ENCODE results near the gene FRK.
A peak's percentile ranks its signal among the peaks of the same experiment; 100 is the strongest.
"Not testable (repeated sequence)": the region's sequence is repeated elsewhere in the genome, so short reads cannot be mapped to it uniquely, and the experiment has no call there.

The FRK gene

DNA sequence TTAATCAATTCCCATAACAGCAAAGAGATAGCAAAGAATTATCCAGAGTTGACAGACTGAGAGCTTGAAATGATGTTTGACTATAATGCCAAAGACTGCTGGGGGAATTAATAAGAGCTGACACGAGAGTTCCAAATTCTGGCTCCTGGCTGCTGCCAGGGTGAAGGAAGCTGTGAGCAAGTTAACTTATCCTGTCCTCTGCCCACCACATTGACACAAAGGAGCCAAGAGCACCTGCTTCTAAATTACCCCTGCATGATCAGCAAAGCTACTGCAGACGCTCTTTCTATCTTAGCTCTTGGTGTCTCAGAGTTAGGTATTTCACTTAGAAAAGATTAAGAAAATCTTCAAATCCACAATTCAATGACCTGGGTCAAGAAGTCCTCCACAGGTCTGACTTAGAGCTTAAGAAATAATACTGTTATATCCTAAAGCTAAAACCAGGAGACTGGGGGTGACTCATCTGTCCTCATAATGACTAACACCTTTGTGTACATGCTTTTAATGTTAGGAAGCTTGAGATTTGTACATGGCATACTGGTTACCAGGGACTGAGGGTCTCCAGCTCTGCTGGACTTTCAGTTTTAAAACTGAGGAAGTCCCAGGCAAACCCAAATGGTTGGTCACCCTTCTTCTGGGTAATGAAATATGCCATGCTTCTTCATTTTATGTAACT lies 13.2 kb upstream of the FRK start:
- DNase-seq (ENCODE audit: low spot score), result no peak

DNA sequence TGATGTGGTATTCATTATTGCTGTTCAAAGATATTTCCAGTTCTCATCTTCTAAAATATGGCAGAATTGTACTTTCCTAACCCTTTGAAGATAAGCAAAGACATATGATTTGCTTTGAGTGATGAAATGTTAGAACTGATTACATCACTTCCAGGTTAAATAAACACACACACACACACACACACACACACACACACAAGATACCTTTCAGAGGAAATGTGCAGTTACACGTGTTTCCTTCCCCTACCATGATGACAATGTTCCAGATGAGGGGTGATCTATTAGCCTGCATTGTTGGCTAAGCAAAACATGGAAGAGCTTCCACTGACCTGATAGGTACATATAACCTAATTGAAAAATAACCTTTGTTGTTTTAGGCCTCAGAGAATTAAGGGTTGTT lies 11.7 kb upstream of the FRK start:
- peak; percentile 13 for DNase-seq (ENCODE audit: low spot score)

DNA sequence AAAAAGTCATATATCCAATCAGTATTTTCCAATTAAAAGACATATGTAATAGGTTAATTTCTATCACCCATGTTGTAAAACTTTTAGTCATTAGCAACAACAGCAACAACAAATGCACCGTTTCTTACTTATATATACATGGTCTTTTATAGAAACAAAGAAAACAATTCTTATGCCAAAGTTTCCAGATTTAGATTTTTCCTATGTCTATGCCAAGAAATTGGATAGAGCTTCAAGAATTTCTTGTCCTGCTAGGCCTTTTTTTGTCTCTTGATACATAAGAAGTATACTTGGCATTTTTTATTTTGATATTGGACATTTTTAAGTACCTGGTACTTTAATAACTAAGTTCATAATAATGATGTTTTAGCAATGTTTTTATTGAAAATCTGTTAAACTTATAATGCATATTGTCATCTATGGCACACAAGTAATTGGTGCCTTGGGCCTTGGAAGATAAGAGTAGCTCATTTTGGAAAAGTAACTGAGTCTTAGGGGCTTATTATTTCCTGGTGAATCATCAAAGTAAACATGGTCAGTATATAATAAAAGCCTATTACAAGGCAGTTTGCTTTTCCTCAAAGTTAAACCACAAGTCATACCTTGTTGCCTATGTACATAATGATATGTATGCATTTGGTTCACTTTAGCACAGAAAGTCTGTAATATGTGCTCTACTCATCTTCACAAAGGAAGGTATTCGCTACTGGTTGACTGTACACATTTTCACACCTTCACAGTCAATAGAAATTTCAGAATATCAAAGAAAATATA lies 10.1 kb upstream of the FRK start:
- no peak for DNase-seq (ENCODE audit: low spot score)

DNA sequence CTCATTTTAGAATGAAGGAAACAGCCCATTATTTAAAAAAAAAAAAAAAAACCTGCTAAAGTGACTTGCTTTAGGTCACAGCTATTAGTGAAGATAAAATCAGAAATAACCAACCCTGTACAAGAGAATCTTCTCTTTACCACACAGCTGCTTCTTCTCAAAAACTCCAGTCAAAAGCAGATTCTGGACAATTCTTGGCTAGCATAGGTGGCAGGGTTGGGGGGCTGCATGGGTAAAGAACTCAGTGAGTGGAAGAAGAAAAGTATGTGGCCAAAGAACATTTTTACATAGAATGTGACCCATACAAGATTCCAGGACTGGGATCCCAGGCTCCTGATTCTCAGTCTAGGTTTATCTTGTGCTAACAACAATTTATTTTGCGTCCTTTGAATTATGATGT lies 9.4 kb upstream of the FRK start:
- no peak for DNase-seq (ENCODE audit: low spot score)

DNA sequence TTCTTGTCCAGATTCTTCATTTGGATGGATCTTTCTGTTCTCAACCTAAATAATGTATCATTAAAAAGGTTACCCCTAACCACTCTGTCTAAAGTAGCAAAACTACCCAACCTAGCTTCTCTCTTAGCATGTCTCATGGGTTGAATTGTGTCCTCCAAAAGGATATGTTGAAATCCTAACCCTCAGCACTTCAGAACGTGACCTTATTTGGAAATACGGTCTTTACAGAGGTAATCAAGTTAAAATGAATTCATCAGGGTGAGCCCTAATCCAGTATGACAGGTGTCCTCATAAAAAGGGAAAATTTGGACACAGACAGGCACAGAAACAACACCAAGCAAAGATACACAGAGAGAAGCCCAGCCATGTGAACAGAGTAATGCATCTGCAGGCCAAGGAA lies 6.1 kb upstream of the FRK start:
- no peak for DNase-seq (ENCODE audit: low spot score)

DNA sequence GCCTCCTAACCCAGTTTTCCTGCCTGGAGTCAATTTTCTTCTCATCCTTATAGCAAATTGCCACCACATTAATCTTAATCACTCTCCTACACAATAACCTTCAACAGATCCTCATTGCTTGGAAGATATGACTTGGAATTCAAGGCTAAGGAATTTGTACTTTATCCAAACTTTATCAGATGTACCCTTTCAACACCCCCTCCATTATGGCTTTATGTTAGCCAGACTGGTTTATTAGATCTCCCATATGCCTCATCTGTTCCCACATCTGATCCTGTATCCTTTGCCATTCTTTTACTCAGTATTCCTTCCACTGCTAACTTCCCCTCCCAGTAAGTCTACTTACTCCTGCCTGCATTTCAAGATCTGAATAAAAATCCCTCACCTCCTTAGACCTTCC lies 4.0 kb upstream of the FRK start:
- DNase-seq (ENCODE audit: low spot score), result no peak

DNA sequence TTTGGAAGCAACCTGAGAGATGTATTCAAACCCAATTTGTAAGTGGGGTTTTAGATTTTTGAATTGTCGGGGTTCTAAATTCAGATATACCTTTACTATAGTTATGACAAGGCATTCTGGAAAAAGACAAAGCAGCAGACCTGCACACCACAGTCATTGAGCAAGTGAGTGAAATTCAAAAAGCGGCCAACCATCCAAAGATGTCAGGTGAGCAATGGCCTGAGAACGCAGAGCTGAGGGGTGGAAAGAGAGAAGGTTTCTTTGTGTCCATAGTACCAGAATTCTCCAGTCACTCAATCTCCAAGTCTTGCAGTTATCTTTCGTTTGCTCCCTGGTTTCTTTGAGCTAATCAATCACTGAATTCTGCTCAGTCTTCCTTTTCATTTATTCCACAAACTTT lies 1.8 kb upstream of the FRK start:
- DNase-seq (ENCODE audit: low spot score), result no peak

DNA sequence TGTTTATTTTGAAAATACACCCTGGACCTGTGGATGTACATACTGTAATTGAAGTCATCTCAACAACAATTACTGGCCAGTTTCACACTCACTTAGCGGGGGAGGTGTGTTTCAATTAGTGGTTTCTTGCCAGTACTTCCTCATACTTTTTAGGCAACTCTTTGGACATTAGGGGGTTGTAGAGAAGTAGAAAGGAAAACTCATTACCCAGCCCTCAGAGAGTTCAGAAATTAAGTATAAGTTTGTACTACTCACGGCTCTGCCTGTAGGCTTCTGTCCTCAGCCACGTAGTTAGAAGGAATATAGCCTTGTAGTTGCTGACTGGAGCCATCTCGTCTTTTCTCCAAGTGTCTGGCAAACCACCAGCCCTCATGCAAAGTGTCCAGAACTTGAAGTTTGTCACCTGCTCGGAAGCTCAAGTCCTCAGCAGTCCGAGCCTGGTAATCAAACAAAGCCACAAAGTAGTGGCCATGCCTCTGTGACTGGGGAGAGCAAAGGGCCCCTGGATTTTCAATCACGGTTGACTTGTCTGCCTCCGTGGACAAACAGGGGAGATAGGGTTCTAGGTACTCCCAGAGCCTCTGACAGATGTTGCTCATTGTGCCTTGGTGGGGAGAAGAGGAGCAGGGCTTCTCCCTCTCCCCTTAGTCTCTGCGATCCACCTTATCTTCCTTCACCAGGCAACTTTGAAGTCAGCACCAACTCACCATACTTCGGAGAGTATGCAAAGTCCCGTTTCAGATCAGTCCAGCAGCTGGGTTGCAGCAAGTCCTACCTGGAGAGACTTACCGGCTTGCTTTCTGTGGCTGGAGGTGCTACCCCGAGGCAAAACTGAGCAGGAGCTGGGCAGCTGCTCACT lies 749 bp downstream of the FRK start:
- DNase-seq (ENCODE audit: low spot score), result no peak

DNA sequence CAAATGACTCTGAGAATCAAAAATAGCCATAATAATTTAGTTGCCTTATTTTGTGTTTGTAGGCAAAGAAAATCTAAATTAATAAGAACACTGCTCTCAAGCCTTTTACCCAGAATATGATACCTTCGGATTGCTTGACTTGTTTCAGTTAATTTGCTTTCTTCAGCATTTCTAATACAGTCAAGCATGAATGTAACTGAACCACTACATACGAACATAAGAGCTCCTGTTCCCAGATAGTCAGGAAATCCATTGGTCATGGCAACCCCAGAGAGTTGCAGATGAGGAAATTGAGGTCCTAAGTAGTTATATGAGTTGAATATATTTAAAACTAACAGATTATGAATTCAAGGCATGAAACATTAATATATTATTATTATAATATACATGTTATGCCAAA lies 2.9 kb downstream of the FRK start:
- DNase-seq (ENCODE audit: low spot score), result no peak

DNA sequence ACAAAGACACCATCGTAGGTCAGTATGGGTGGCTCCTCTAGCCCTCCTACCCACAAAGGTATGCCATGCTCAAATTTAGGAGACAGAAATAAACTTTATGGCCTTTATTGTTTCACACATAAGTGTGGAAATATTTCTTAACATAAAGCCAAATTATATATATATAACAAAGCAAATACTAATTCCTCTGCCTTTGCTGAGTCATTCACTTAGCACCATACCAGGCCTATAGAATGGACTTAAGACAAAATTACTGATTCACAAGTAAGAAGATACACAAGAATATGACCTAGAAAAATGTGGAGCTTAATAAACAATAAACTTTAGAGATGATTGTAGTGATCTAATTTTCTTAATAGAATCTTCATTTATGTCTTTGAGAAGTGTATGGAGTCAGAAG lies 5.2 kb downstream of the FRK start:
- no peak for DNase-seq (ENCODE audit: low spot score)

DNA sequence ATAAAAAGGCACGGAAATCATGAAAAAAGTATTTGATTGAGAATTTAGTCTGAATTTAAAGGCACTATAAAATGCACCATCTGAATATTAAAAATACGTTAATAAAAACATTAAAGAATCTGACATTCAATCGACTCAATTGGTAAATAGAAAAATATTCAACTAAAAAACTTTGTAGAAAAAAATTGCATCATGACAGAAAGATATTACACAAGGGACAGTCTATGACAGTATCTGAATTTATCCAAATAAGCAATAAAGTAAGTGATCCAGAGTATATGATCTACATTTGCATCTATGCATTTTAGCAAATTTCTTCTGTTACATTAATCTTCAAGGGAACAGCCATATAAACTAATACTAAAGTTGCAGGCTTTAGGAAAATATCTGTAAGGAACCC lies 9.4 kb downstream of the FRK start:
- no peak for DNase-seq (ENCODE audit: low spot score)

DNA sequence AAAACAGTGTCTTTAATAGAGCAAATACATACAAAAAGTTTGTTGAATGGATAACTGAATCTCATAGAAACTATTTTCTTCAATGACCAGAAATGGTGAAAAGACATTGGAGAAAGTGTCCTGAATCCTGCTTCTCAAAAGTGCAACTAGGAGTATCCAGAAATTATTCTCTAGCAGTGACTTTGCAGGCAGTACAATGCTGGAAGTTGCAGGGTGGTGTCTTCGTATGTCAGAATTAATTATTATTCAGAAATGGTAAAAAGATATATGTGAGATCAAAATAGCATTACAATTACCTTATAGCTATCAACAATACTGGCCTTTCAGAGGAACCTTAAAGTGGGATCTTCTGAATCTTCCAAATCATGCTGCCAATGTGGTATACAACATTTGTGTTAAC lies 10.0 kb downstream of the FRK start:
- no peak for DNase-seq (ENCODE audit: low spot score)

DNA sequence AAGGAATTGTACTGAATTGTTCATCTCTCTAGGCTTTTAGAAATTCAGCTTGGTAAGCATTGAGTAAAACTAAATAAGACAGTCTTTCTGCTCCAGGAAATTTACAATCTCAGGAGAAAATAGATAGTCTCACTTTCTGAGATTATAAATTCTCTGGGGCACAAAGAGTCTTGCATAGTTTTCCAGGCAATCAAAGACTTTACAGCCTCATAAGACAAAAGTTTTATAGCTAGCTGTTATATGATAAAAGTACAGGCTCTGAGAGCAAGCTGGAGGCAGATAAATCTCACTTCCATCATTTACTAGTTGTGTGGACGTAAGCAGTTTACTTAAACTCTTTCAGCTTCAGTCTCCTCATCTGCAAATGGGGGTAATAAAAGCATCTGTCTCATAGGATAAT lies 11.4 kb downstream of the FRK start:
- no peak for DNase-seq (ENCODE audit: low spot score)

DNA sequence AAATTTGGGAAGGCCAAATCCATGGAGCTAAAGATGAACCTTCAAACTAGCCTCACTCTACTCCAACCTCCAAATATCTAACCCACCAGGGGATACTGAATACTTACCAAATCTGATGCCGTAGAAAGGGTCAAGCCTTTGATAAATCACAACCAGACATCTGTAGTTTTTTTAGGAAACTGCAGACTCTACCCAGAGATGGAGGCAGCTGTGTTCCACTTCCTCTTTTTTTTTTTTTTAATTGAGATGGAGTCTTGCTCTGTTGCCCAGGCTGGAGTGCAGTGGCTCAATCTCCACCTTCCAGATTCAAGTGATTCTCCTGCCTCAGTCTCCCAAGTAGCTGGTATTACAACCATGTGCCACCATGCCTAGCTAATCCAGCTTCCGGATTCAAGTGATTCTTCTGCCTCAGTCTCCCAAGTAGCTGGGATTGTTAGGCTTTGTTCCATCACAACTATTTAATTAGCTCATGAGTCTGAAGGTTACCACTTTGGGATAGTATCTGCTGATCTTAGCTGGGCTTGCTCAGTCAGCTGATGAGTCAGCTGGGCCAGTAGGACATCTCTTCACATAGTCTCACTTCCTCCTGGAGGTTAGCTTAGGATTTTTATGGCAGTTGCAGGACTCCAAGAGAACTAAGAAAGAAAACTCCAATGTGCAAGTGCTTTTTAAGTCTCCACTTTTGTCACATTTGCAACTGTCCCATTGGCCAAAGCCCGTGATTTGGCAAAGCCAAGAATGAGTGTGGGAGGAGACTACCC lies 13.3 kb downstream of the FRK start:
- DNase-seq (ENCODE audit: low spot score), result peak; percentile 37

DNA sequence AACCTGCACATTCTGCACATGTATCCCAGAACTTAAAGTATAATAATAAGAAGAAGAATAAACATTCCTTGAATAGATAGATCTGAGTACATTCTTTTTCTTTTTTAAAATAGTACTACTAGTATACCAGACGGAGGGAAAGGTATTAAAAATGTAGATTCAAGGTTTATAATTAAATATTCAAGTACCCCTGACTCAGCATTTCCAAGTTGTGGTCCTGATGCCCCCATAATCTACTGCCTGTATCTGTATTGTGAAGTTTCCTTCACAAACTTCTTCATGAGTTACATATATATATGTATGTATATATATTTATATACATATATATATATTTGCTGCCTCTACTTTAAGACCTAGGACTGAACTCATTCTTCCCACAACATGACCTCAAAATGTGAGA lies 14.0 kb downstream of the FRK start:
- DNase-seq (ENCODE audit: low spot score), result no peak

DNA sequence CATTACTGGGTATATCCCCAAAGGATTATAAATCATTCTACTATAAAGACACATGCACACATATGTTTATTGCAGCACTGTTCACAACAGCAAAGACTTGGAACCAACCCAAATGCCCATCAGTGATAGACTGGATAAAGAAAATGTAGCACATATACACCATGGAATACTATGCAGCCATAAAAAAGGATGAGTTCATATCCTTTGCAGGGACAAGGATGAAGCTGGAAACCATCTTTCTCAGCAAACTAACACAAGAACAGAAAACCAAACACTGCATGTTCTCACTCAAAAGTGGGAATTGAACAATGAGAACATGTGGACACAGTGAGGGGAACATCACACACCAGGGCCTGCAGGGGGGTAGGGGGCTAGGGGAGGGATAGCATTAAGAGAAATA lies 14.4 kb downstream of the FRK start:
- not testable (repeated sequence) for DNase-seq (ENCODE audit: low spot score)

DNA sequence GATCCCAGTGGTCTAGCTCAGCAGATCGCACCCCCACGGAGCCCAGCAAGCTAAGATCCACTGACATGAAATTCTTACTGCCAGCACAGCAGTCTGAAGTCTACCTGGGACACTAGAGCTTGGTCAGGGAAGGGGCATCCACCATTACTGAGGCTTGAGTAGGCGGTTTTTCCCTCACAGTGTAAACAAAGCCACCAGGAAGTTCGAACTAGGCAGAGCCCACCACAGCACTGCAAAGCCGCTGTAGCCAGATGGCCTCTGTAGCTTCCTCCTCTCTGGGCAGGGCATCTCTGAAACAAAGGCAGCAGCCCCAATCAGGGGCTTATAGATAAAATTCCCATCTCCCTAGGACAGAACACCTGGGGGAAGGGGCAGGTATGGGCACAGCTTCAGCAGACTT lies 18.8 kb downstream of the FRK start:
- DNase-seq (ENCODE audit: low spot score), result no peak

DNA sequence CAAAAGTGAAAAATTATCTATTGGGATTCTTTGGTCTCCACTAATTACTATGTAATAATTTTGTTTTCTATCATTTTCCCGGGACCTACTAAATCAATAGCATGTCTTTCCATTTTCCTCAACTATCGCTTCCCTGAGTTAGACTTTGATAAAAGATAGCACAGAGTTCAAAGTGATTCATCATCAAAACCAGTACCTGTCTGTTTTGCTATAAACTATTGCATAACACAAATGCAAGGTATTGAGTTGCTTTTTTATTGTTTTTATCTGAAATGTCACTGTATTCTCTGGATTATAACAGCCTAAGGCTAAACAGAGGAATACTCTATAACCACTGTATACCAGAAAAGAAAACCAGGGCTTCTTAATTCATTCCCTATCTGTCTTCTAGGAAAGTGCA lies 19.7 kb downstream of the FRK start:
- no peak for DNase-seq (ENCODE audit: low spot score)

DNA sequence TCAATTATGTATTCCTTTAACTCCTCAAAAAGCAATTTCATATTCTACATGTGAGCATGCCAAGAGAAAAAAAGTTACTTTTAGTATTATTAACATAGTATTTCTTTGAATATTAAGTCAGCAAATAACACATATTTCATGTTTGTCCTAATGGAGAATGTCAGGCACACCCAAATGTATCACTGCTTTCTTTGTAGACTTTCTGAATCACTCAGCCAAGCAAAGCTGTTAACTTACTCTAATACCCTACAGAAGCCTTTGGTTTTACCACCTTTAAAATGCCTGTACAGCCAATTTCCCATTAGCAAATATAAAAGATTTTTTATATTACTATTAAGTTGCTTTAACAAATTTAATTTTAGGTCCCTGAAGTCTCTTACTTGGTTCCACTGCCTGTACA lies 23.8 kb downstream of the FRK start:
- no peak for DNase-seq (ENCODE audit: low spot score)

DNA sequence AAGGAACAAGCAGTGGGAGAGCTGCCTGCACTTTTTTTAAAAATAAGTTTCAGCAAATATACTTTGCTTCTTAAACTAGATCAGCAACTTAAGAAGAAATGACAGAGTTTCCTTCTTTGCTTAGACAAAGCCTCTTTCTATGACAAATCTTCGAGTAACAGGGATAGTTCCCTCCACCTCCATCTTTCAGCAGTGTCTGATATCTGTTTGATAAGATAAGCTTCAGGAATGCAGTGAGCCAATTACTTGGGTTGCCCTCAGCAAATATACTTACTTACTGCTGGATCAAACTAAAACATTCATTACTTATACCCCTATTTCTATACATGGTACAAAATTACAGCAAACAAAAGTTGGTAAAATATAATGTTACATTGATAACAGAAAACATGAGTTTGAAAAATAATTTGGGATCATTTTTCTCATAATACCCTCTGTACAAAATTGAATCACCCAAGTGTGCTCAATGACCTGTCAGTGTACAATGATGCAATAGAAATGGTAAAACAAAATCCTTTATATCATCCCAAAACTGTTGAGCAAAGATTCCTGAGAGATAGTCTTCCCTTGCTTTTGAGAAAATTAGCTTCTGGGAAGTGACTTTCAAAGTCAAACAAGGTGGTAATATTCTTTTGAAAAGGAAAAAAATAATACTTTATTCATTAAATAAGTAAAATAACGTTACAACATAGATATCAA lies 24.5 kb downstream of the FRK start:
- DNase-seq (ENCODE audit: low spot score), result no peak

DNA sequence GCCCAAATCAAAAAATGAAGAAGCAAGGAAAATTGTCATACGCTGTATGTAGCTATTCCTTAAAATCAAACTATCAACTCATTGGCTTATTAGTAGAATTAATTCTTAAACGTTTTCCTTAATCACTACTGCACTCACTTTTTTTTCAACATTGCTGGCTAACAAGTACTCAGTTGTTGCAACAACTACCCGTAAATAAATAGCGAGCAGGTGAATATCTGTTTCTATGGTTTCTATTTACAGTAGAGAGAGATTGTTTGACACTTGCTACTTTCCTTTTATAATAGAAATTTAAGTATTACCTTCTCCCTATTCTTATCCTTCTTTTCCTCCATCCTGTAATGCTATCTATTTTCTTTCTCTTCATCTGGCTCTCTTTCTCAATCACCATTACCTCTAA lies 25.1 kb downstream of the FRK start:
- no peak for DNase-seq (ENCODE audit: low spot score)

DNA sequence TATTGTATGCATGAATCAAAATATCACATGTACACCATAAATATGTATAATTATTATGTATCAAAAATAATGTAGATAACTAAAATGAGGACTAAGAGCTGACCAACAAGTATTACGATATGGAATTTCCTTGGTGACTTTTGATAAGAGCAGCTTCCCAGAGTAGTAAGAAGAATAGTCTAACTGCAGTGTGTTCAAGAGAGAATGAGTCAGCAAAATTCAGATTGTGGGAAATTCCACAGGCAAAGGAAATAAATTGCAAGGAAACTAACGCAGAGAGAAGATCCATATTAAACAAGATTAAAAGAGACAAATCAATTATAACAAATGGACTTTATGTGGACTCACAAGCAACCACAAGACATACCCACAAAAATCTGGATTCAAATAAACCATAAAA lies 26.4 kb downstream of the FRK start:
- no peak for DNase-seq (ENCODE audit: low spot score)
